ENCODE measurements around the gene AAGAB.
"Not testable (repeated sequence)": the region's sequence is repeated elsewhere in the genome, so short reads cannot be mapped to it uniquely, and the experiment has no call there.

The AAGAB gene

GRCh38 chr15:67251318-67251717 lies 3.1 kb downstream of the AAGAB start:
- no peak for DNase-seq

- DNase-seq: no peak
These were observed 4.6 kb downstream of the AAGAB start for GRCh38 chr15:67249830-67250229.

GRCh38 chr15:67248011-67248505 lies 6.4 kb downstream of the AAGAB start:
- no peak for DNase-seq

- DNase-seq: not testable (repeated sequence)
These were observed 7.9 kb downstream of the AAGAB start for GRCh38 chr15:67246606-67247005.

GRCh38 chr15:67244971-67245478 lies 9.4 kb downstream of the AAGAB start:
- no peak for DNase-seq

GRCh38 chr15:67242708-67243111 lies 11.8 kb downstream of the AAGAB start:
- no peak for DNase-seq

GRCh38 chr15:67241132-67241855 lies 13.2 kb downstream of the AAGAB start:
- DNase-seq: no peak

- DNase-seq: peak; percentile 28
These were observed 14.0 kb downstream of the AAGAB start for GRCh38 chr15:67240235-67241131.

- DNase-seq: no peak
These were observed 21.9 kb downstream of the AAGAB start for GRCh38 chr15:67232591-67232990.

GRCh38 chr15:67230504-67230903 lies 24.0 kb downstream of the AAGAB start:
- no peak for DNase-seq

GRCh38 chr15:67228286-67228685 lies 26.2 kb downstream of the AAGAB start:
- no peak for DNase-seq

- no peak for DNase-seq
These were observed 26.6 kb downstream of the AAGAB start for GRCh38 chr15:67227846-67228245.

GRCh38 chr15:67227431-67227830 lies 27.0 kb downstream of the AAGAB start:
- DNase-seq: no peak

- peak; percentile 59 for DNase-seq
These were observed 29.1 kb downstream of the AAGAB start for GRCh38 chr15:67225336-67225735.

- DNase-seq: no peak
These were observed 29.6 kb downstream of the AAGAB start for GRCh38 chr15:67224889-67225288.

- no peak for DNase-seq
These were observed 35.2 kb downstream of the AAGAB start for GRCh38 chr15:67219288-67219687.

- no peak for DNase-seq
These were observed 36.0 kb downstream of the AAGAB start for GRCh38 chr15:67218428-67218827.

- no peak for DNase-seq
These were observed 37.6 kb downstream of the AAGAB start for GRCh38 chr15:67216859-67217258.

- no peak for DNase-seq
These were observed 39.4 kb downstream of the AAGAB start for GRCh38 chr15:67215102-67215501.

- DNase-seq: no peak
These were observed 41.6 kb downstream of the AAGAB start for GRCh38 chr15:67212684-67213367.

GRCh38 chr15:67210555-67211168 lies 43.8 kb downstream of the AAGAB start:
- no peak for DNase-seq

GRCh38 chr15:67208396-67208795 lies 46.1 kb downstream of the AAGAB start:
- no peak for DNase-seq
